Left lung (tissue), 14 donors: ENCODE results near the gene CD80. TPM values are rescaled to one million over a fixed set of nuclear protein-coding genes. Genes with fewer than 3 reads are reported as not detected.

ENCODE experiments used
- ATAC-seq: fragments of 200-7000 bp; cut with Tn5 transposase; one replicate; pipeline ENCODE4 v1.9.1; 2020; ENCODE audit warnings: moderate library complexity
- DNase-seq, 4 donors: peaks; one replicate each; pipeline ENCODE4 v3.0.0-alpha.2; 2013 to 2020
- H3K27ac ChIP-seq, 2 donors: fragments of 200-600 bp; sonication (generic) in 1 of 2; one replicate each; pipeline versions ENCODE4 v1.5.0 to v1.8.0; 2020 to 2021
- H3K27me3 ChIP-seq, 2 donors: fragments of 200-600 bp; sonication (generic) in 1 of 2; one replicate each; pipeline versions ENCODE4 v1.5.0 to v1.8.0; 2020 to 2021
- H3K36me3 ChIP-seq, 2 donors: fragments of 200-600 bp; sonication (generic) in 1 of 2; one replicate each; pipeline versions ENCODE4 v1.5.0 to v1.8.0; 2020 to 2021
- H3K4me1 ChIP-seq, 2 donors: fragments of 200-600 bp; one replicate each; pipeline ENCODE4 v1.8.0; 2021
- H3K4me3 ChIP-seq, 2 donors: fragments of 200-600 bp; sonication (generic) in 1 of 2; one replicate each; pipeline versions ENCODE4 v1.5.0 to v1.8.0; 2020 to 2021; ENCODE audit warnings: mild to moderate bottlenecking in 1 of 2
- H3K9me3 ChIP-seq, 2 donors: fragments of 200-600 bp; sonication (generic) in 1 of 2; one replicate each; pipeline versions ENCODE4 v1.5.0 to v1.8.0; 2020 to 2021
- intact Hi-C, 2 donors: fragments of 100-400 bp; cut with DNase I; formaldehyde crosslinking; loops; one replicate each; pipeline versions ENCODE4 v1.11.2 to v1.14.2; 2022
- long read RNA-seq, 12 donors: library from polyadenylated mRNA in 2 of 12; unstranded in 2 of 12; transcript quantifications; one replicate each; pipeline ENCODE4 v2.0.0 and lab custom pipeline, GENCODE V29; 2019 to 2026
- polyA plus RNA-seq, 6 donors: library from polyadenylated mRNA; unstranded; fragments of 120-200 nt; gene quantifications; one replicate each; pipeline ENCODE4 v1.2.1, GENCODE V29; 2013; ENCODE audit not compliant: insufficient read length in 6 of 6
- total RNA-seq, 2 donors: library from RNA; stranded (reverse); fragmentation: NEBNext Ultra II Directional; extraction: Animal tissue kit (Norgen Biotek cat#: 25700); gene quantifications; one replicate each; pipeline ENCODE4 v1.2.1, GENCODE V29; 2021
- TF ChIP-seq, protein P1 (sequence below), 2 donors: fragments of 200-600 bp; sonication (generic) in 1 of 2; IDR thresholded peaks; one replicate each; pipeline versions ENCODE4 v1.5.0 to v1.8.0; 2021; ENCODE audit warnings: antibody characterized with exemption in 2 of 2
- donor health status: DM: no; HTN: yes; CAD: no.
- donor health status: DM: no; HTN: no; CAD: no.

Gene CD80, protein sequence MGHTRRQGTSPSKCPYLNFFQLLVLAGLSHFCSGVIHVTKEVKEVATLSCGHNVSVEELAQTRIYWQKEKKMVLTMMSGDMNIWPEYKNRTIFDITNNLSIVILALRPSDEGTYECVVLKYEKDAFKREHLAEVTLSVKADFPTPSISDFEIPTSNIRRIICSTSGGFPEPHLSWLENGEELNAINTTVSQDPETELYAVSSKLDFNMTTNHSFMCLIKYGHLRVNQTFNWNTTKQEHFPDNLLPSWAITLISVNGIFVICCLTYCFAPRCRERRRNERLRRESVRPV
- total RNA-seq (1 to 10 TPM; 3.7 to 5.4 TPM), polyA plus RNA-seq (1 to 10 TPM; 2.3 to 3.2 (median 2.5) TPM)
- long read RNA-seq, donor 1 = 0 reads
- long read RNA-seq, donor 2, partial matches to known transcripts = 0 of 9 reads
- long read RNA-seq, donor 2, other reads (novel, unspliced or antisense) = 9 of 9 reads
- long read RNA-seq, donor 3 = 0 reads
- long read RNA-seq, donor 4, partial matches to known transcripts = 0 of 1 reads
- long read RNA-seq, donor 4, other reads (novel, unspliced or antisense) = 1 of 1 reads
- long read RNA-seq, donor 5 = 0 reads
- long read RNA-seq, donor 6 = 0 reads
- long read RNA-seq, donor 7 = 0 reads
- long read RNA-seq, donor 8 = 0 reads
- long read RNA-seq, donor 9 = 0 reads
- long read RNA-seq, donor 10 = 0 reads
- long read RNA-seq, donor 11 = 0 reads
- long read RNA-seq, donor 12 = 0 reads

DNA sequence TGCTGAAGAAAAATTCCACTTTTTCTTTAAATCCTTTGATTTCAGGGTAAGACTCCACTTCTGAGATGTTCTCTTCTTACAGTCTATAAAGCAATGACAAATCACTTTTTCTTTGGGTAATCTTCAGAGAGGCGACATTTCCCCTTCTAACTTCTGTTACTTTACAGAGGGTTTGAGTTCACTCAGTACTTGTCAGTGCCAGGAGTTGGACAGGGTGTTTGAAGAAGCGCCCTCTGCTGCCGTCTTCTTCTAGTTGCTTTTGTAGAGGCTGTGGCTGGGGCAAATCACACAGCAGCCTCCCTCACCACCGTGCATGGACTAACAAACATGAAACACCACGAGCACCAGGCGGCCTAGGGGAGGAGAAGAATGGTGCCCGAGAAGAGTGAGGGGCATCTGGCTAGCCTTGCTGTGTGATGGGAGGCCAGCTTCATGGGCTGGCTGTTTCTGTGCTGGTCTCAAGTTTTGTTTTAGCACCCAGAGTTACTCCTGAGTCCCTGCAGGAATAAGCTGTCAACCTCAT, at the start of gene CD80:
Gene CD80 (minus strand): TSS at position 174 of the 523 bp plus-strand sequence. CDS start 1,886 bp downstream, outside the sequence.
- TF ChIP-seq, protein P1, sequence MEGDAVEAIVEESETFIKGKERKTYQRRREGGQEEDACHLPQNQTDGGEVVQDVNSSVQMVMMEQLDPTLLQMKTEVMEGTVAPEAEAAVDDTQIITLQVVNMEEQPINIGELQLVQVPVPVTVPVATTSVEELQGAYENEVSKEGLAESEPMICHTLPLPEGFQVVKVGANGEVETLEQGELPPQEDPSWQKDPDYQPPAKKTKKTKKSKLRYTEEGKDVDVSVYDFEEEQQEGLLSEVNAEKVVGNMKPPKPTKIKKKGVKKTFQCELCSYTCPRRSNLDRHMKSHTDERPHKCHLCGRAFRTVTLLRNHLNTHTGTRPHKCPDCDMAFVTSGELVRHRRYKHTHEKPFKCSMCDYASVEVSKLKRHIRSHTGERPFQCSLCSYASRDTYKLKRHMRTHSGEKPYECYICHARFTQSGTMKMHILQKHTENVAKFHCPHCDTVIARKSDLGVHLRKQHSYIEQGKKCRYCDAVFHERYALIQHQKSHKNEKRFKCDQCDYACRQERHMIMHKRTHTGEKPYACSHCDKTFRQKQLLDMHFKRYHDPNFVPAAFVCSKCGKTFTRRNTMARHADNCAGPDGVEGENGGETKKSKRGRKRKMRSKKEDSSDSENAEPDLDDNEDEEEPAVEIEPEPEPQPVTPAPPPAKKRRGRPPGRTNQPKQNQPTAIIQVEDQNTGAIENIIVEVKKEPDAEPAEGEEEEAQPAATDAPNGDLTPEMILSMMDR (IDR thresholded peaks at IDR 0.05) = peak in 1 of 2 donors; percentile 10
- H3K27ac ChIP-seq = no peak within 1 kb of the TSS

GRCh38 chr3:119608405-119609000, 49.1 kb upstream of the CD80 start:
- no peak overlapping the region for H3K27ac ChIP-seq
- H3K4me1 ChIP-seq = peaks cover 0 to 1% of the 10 kb centered on the region in 2 donors
- TF ChIP-seq, protein P1 (IDR thresholded peaks at IDR 0.05) = no peak
- no peak overlapping the region for H3K4me3 ChIP-seq
- DNase-seq = no peak
- H3K36me3 ChIP-seq = no peaks in the 10 kb centered on the region
- H3K9me3 ChIP-seq = no peaks in the 10 kb centered on the region
- no peak for ATAC-seq
- H3K27me3 ChIP-seq = no peaks in the 10 kb centered on the region
- intact Hi-C loops = no loop called here

More for the DNA sequence above, at the start of gene CD80:
- peak; percentile 79 for ATAC-seq
- Histone ChIP-seq H3K9me3 (peaks cover 0 to 2% of the 10 kb centered on the region in 2 donors), H3K36me3 (no peaks in the 10 kb centered on the region), H3K27me3 (no peaks in the 10 kb centered on the region), H3K4me3 (peak within 1 kb of the TSS in 1 of 2 donors; percentile 0), H3K4me1 (peaks cover 0 to 18% of the 10 kb centered on the region in 2 donors)
- intact Hi-C loops = no loop called here
- peak in 2 of 4 donors; percentile 26 to 69 for DNase-seq

- no peak overlapping the region for H3K27ac ChIP-seq
- H3K27me3 ChIP-seq = no peaks in the 10 kb centered on the region
- DNase-seq = no peak
- no peak for ATAC-seq
- no peak overlapping the region for H3K4me3 ChIP-seq
- peaks cover 10 to 11% of the 10 kb centered on the region in 2 donors for H3K4me1 ChIP-seq
- intact Hi-C loops = no loop called here
- H3K36me3 ChIP-seq = no peaks in the 10 kb centered on the region
- TF ChIP-seq, protein P1 (IDR thresholded peaks at IDR 0.05) = no peak
- H3K9me3 ChIP-seq = no peaks in the 10 kb centered on the region
These were observed 45.5 kb upstream of the CD80 start for GRCh38 chr3:119604878-119605277.

DNA sequence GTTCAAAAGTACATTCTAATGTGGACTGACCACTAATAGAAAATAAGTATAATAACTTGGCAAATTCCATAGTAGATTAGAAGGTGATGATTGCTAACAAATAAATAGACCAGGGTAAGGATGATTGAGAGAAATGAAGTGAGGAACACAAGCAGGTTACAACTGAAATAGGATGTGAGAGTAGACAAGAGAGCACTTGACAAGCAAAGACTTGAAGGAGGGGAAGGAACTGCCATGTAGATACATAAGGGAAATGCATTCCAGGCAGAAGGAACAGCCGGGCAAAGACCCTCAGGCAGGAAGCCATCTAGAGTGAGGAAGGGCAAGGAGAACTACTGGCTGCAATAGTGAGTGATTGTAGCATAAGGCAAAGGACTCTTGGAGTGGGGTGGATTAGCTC, 43.3 kb upstream of the CD80 start:
- Histone ChIP-seq H3K4me3 (no peak overlapping the region), H3K36me3 (no peaks in the 10 kb centered on the region), H3K4me1 (peaks cover 11 to 16% of the 10 kb centered on the region in 2 donors), H3K9me3 (no peaks in the 10 kb centered on the region), H3K27ac (peak overlapping the region; percentile 31 to 36), H3K27me3 (no peaks in the 10 kb centered on the region)
- ATAC-seq (no peak), DNase-seq (no peak)
- intact Hi-C loops = no loop called here
- TF ChIP-seq, protein P1 (IDR thresholded peaks at IDR 0.05) = no peak
